ENCODE measurements around the gene WDFY1. TPM values are rescaled to one million over a fixed set of nuclear protein-coding genes. Genes with fewer than 3 reads are reported as not detected.

Gene WDFY1
- total and polyA plus RNA-seq, 2 donors (not counting 1 experiment from before 2014, with no cell fraction given): 28.8 to 76.0 TPM

DNA sequence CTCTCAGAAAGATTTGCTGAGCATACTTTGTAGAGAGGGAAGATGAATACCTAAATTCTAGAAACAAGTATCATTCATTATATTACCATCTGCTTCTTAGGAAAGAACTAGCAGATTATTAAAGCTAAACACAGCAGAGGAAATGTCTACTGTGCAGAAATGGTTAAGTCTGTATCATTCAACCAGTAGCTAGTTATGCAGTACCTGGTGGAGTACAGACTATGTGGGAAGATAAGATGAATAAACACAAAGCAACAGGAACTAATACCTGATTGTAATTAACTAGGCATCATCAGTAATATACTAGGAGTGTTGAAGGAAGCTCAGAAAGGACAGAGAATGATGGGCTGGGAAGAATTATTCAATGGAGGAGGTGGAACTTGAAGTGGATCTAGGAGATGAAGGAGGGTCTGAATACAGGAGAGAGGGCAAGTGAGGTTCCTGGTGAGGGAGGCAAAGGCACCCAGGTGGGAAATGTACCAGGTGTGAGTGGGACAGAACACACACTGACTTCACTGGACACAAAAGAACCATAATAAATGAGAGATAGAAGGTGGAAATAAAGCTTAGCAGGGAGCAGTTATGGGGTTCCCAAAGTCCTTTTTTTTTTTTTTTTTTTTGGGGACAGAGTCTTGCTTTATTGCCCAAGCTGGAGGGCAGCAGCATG lies 9.5 kb downstream of the WDFY1 start:
- Histone ChIP-seq H3K4me3 (ENCODE audit: control extremely low read depth in 1 of 5, extremely low read depth in 1 of 5, insufficient read depth in 1 of 5, low read depth in 2 of 5, low read length in 4 of 5) (no peak overlapping the region), H2AFZ (ENCODE audit: insufficient read depth, low read depth, low read length, poor library complexity, severe bottlenecking) (no peak overlapping the region), H3K4me2 (replicated peaks; ENCODE audit: low read depth, low read length, poor library complexity, severe bottlenecking) (no peak overlapping the region), H4K20me1 (ENCODE audit: control insufficient read depth, insufficient read depth, low read length, poor library complexity, severe bottlenecking) (peaks cover 42% of the 10 kb centered on the region), H3K27me3 (replicated peaks in 1 of 4; ENCODE audit: control extremely low read depth in 1 of 4, control insufficient read depth in 3 of 4, insufficient read depth in 4 of 4, low read length in 3 of 4) (no peaks in the 10 kb centered on the region), H3K9ac (ENCODE audit: low read length) (no peak overlapping the region), H3K27ac (ENCODE audit: low read length in 2 of 2) (peak overlapping the region in 1 of 2 donors; percentile 11), H3K4me1 (ENCODE audit: control insufficient read depth in 2 of 2, insufficient read depth in 2 of 2, low read length in 2 of 2) (peaks cover 18 to 30% of the 10 kb centered on the region in 2 donors), H3K36me3 (replicated peaks in 1 of 2; ENCODE audit: control extremely low read depth in 1 of 2, control insufficient read depth in 1 of 2, extremely low read depth in 1 of 2, insufficient read depth in 2 of 2, low read length in 1 of 2) (no peaks in the 10 kb centered on the region), H3K79me2 (ENCODE audit: control insufficient read depth, insufficient read depth, low read length) (peaks cover 96% of the 10 kb centered on the region), H3K9me3 (ENCODE audit: control extremely low read depth in 1 of 3, control insufficient read depth in 2 of 3, insufficient read depth in 1 of 3, low read length in 2 of 3) (peaks cover 0 to 10% (median 4%) of the 10 kb centered on the region in 3 donors)
- ChIA-PET POLR2A (interaction anchor here (0.9 kb wide), 1 partner anchor 99 kb away, joined by 4 read pairs; no protein-coding TSS in a partner anchor), CTCF (interaction anchor here (0.9 to 1.5 kb wide), 3 partner anchors 22 to 36 kb away, joined by 3 to 5 read pairs (median 3); no protein-coding TSS in a partner anchor)
- peaks cover 70% of the 10 kb centered on the region for H3K4me1 Mint-ChIP-seq
- DNase-seq (no peak), ATAC-seq (ENCODE audit: low read depth) (no peak)
- TF ChIP-seq, protein P1, sequence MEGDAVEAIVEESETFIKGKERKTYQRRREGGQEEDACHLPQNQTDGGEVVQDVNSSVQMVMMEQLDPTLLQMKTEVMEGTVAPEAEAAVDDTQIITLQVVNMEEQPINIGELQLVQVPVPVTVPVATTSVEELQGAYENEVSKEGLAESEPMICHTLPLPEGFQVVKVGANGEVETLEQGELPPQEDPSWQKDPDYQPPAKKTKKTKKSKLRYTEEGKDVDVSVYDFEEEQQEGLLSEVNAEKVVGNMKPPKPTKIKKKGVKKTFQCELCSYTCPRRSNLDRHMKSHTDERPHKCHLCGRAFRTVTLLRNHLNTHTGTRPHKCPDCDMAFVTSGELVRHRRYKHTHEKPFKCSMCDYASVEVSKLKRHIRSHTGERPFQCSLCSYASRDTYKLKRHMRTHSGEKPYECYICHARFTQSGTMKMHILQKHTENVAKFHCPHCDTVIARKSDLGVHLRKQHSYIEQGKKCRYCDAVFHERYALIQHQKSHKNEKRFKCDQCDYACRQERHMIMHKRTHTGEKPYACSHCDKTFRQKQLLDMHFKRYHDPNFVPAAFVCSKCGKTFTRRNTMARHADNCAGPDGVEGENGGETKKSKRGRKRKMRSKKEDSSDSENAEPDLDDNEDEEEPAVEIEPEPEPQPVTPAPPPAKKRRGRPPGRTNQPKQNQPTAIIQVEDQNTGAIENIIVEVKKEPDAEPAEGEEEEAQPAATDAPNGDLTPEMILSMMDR (IDR thresholded peaks at IDR 0.05): no peak
- TF ChIP-seq EZH2 (IDR thresholded peaks at IDR 0.05; ENCODE audit: borderline replicate concordance, insufficient read depth, low read depth, low read length, poor library complexity, severe bottlenecking): no peak
- intact Hi-C loops (cut with micrococcal nuclease): no loop called here
- H3K27ac Mint-ChIP-seq: peak overlapping the region; percentile 4
- no peaks in the 10 kb centered on the region for H3K27me3 Mint-ChIP-seq
- H3K4me3 Mint-ChIP-seq: no peak overlapping the region
- H3K9me3 Mint-ChIP-seq (ENCODE audit: insufficient read depth): peaks cover 7% of the 10 kb centered on the region

DNA sequence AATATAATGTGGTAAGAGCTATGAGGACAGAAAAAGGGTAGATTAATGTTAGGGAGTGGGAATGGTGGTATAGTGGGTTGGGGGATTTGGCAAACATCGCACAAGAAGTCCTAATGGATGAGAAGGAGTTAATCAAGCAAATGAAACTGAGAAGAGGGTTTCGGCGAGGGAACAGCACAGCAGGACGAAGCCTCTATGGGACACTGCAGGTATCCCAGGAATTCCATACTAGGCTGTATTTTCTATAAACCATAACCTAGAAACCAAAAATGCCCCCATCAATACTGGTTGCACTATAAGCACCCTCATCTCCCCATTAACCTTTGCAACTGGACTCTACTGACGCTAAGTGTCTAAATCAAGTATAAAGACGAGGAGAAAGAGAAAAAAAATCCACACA lies 10.3 kb downstream of the WDFY1 start:
- ChIA-PET POLR2A (no interaction called here), CTCF (interaction anchor here (0.9 kb wide), 1 partner anchor 58 kb away, joined by 3 read pairs; no protein-coding TSS in a partner anchor)
- Mint-ChIP-seq H3K27me3 (no peaks in the 10 kb centered on the region), H3K4me3 (no peak overlapping the region), H3K27ac (no peak overlapping the region), H3K9me3 (ENCODE audit: insufficient read depth) (peaks cover 7% of the 10 kb centered on the region), H3K4me1 (peaks cover 73% of the 10 kb centered on the region)
- H3K36me3 ChIP-seq (replicated peaks in 1 of 2; ENCODE audit: control extremely low read depth in 1 of 2, control insufficient read depth in 1 of 2, extremely low read depth in 1 of 2, insufficient read depth in 2 of 2, low read length in 1 of 2): no peaks in the 10 kb centered on the region
- H3K27ac ChIP-seq (ENCODE audit: low read length in 2 of 2): no peak overlapping the region
- H3K4me3 ChIP-seq (ENCODE audit: control extremely low read depth in 1 of 5, extremely low read depth in 1 of 5, insufficient read depth in 1 of 5, low read depth in 2 of 5, low read length in 4 of 5): no peak overlapping the region
- no peak overlapping the region for H2AFZ ChIP-seq (ENCODE audit: insufficient read depth, low read depth, low read length, poor library complexity, severe bottlenecking)
- no peak overlapping the region for H3K9ac ChIP-seq (ENCODE audit: low read length)
- H3K79me2 ChIP-seq (ENCODE audit: control insufficient read depth, insufficient read depth, low read length): peaks cover 96% of the 10 kb centered on the region
- intact Hi-C loops (cut with micrococcal nuclease): no loop called here
- DNase-seq: no peak
- no peak for ATAC-seq (ENCODE audit: low read depth)
- no peak overlapping the region for H3K4me2 ChIP-seq (replicated peaks; ENCODE audit: low read depth, low read length, poor library complexity, severe bottlenecking)
- H4K20me1 ChIP-seq (ENCODE audit: control insufficient read depth, insufficient read depth, low read length, poor library complexity, severe bottlenecking): peaks cover 42% of the 10 kb centered on the region
- H3K27me3 ChIP-seq (replicated peaks in 1 of 4; ENCODE audit: control extremely low read depth in 1 of 4, control insufficient read depth in 3 of 4, insufficient read depth in 4 of 4, low read length in 3 of 4): no peaks in the 10 kb centered on the region
- WGBS (ENCODE audit: insufficient coverage): 96% methylated on average over 4 of the region's 6 CpGs
- H3K4me1 ChIP-seq (ENCODE audit: control insufficient read depth in 2 of 2, insufficient read depth in 2 of 2, low read length in 2 of 2): peaks cover 25 to 36% of the 10 kb centered on the region in 2 donors
- H3K9me3 ChIP-seq (ENCODE audit: control extremely low read depth in 1 of 3, control insufficient read depth in 2 of 3, insufficient read depth in 1 of 3, low read length in 2 of 3): peaks cover 0 to 7% (median 4%) of the 10 kb centered on the region in 3 donors
- TF ChIP-seq, protein P1 (IDR thresholded peaks at IDR 0.05): no peak
- no peak for TF ChIP-seq EZH2 (IDR thresholded peaks at IDR 0.05; ENCODE audit: borderline replicate concordance, insufficient read depth, low read depth, low read length, poor library complexity, severe bottlenecking)

Data from B cell (primary cell).